Measurements from ENCODE around the gene SLMAP. TPM values are rescaled to one million over a fixed set of nuclear protein-coding genes. Genes with fewer than 3 reads are reported as not detected.

The SLMAP gene
- total RNA-seq, 4 donors from 2014 or later = 81.1 to 113 (median 97.1) TPM

DNA sequence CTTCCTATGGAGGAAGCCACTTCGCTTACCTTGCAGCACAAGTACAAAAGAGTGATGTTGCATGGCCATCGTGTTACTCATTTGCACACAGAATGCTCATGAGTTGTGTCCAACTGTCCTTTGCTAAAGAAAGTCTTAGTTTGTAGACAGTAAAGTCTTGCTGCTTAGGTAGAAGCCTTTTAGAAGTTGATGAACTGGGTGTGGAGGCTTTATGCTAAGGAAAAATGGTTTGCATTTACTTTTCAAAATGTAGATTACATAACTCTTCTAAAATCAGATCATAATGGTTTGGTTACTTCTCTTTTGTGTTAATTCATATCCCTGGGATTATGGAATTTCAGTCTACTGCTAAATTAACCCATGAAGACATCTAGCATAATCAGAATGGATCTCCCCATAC, 167.6 kb downstream of the SLMAP start:
- Histone ChIP-seq H3K27ac (peak overlapping the region in 2 of 4 donors; percentile 29 to 35), H3K9me3 (no peaks in the 10 kb centered on the region), H3K36me3 (peaks cover 0 to 34% of the 10 kb centered on the region in 2 donors), H3K4me3 (no peak overlapping the region), H3K4me1 (peaks cover 24 to 26% of the 10 kb centered on the region in 2 donors), H3K27me3 (no peaks in the 10 kb centered on the region)
- no peak for ATAC-seq
- intact Hi-C loops (cut with DNase I; ENCODE audit: low total_unique reads) = no loop called here
- DNase-seq = no peak
- in situ Hi-C loops (cut with MboI; ENCODE audit: low sequenced_read_pairs in 4 of 4) = no loop called here
- no peak for TF ChIP-seq CTCF (IDR thresholded peaks at IDR 0.05 in 4 of 5, conservative IDR thresholded peaks at IDR 0.05 in 1 of 5)
- TF ChIP-seq POLR2A (IDR thresholded peaks at IDR 0.05) = no peak

DNA sequence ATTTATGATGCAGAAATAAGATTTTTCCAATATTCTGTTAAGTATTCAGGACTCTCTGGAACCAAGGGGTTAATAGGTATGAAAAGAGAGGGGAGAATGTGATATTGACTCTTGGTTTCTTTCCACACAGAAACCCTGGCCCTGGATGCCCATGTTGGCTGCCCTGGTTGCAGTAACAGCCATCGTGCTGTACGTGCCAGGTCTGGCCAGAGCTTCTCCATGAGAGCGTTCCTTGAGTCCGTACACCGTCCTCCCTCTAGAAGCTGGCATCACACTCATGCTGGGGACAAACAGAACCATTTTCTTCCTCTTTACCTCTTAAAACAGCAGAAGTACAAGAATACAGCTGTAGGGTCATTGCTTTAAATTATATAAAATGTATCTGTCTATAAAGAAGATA, 171.1 kb downstream of the SLMAP start:
- in situ Hi-C loops (cut with MboI; ENCODE audit: low sequenced_read_pairs in 4 of 4) (no loop called here), intact Hi-C loops (cut with DNase I; ENCODE audit: low total_unique reads) (no loop called here)
- DNase-seq = no peak
- TF ChIP-seq POLR2A (IDR thresholded peaks at IDR 0.05) (no peak), CTCF (IDR thresholded peaks at IDR 0.05 in 4 of 5, conservative IDR thresholded peaks at IDR 0.05 in 1 of 5) (no peak)
- Histone ChIP-seq H3K4me1 (peaks cover 24 to 26% of the 10 kb centered on the region in 2 donors), H3K27ac (peak overlapping the region in 1 of 4 donors; percentile 33), H3K9me3 (no peaks in the 10 kb centered on the region), H3K4me3 (no peak overlapping the region), H3K36me3 (peaks cover 0 to 42% of the 10 kb centered on the region in 2 donors), H3K27me3 (no peaks in the 10 kb centered on the region)
- peak in 1 of 2 donors; percentile 44 for ATAC-seq

- TF ChIP-seq CTCF (IDR thresholded peaks at IDR 0.05 in 4 of 5, conservative IDR thresholded peaks at IDR 0.05 in 1 of 5) (no peak), POLR2A (IDR thresholded peaks at IDR 0.05) (no peak)
- Histone ChIP-seq H3K9me3 (no peaks in the 10 kb centered on the region), H3K4me1 (peaks cover 21 to 23% of the 10 kb centered on the region in 2 donors), H3K27ac (no peak overlapping the region), H3K4me3 (no peak overlapping the region), H3K27me3 (no peaks in the 10 kb centered on the region), H3K36me3 (peaks cover 0 to 41% of the 10 kb centered on the region in 2 donors)
- ATAC-seq = no peak
- in situ Hi-C loops (cut with MboI; ENCODE audit: low sequenced_read_pairs in 4 of 4) = no loop called here
- intact Hi-C loops (cut with DNase I; ENCODE audit: low total_unique reads) = no loop called here
- DNase-seq = no peak
These were observed 171.8 kb downstream of the SLMAP start for GRCh38 chr3:57927916-57928315.

GRCh38 chr3:57928511-57928910, 172.4 kb downstream of the SLMAP start:
- Histone ChIP-seq H3K27ac (no peak overlapping the region), H3K9me3 (no peaks in the 10 kb centered on the region), H3K4me3 (no peak overlapping the region), H3K36me3 (peaks cover 0 to 35% of the 10 kb centered on the region in 2 donors), H3K4me1 (peaks cover 19% of the 10 kb centered on the region in 2 donors), H3K27me3 (no peaks in the 10 kb centered on the region)
- in situ Hi-C loops (cut with MboI; ENCODE audit: low sequenced_read_pairs in 4 of 4) = no loop called here
- intact Hi-C loops (cut with DNase I; ENCODE audit: low total_unique reads) = no loop called here
- DNase-seq (no peak), ATAC-seq (no peak)
- no peak for TF ChIP-seq CTCF (IDR thresholded peaks at IDR 0.05 in 4 of 5, conservative IDR thresholded peaks at IDR 0.05 in 1 of 5)
- TF ChIP-seq POLR2A (IDR thresholded peaks at IDR 0.05) = no peak

GRCh38 chr3:57929988-57930387, 173.9 kb downstream of the SLMAP start:
- DNase-seq (no peak), ATAC-seq (no peak)
- H3K36me3 ChIP-seq = peaks cover 0 to 30% of the 10 kb centered on the region in 2 donors
- in situ Hi-C loops (cut with MboI; ENCODE audit: low sequenced_read_pairs in 4 of 4) = no loop called here
- no peak overlapping the region for H3K27ac ChIP-seq
- intact Hi-C loops (cut with DNase I; ENCODE audit: low total_unique reads) = no loop called here
- no peak overlapping the region for H3K4me3 ChIP-seq
- no peaks in the 10 kb centered on the region for H3K9me3 ChIP-seq
- peaks cover 19 to 25% of the 10 kb centered on the region in 2 donors for H3K4me1 ChIP-seq
- TF ChIP-seq CTCF (IDR thresholded peaks at IDR 0.05 in 4 of 5, conservative IDR thresholded peaks at IDR 0.05 in 1 of 5) (no peak), POLR2A (IDR thresholded peaks at IDR 0.05) (no peak)
- H3K27me3 ChIP-seq = no peaks in the 10 kb centered on the region
